Kidney epithelial cell (primary cell): ENCODE data around the gene MYO1A. TPM values are rescaled to one million over a fixed set of nuclear protein-coding genes. Genes with fewer than 3 reads are reported as not detected.

Experiments used
- DNase-seq: peaks from one replicate; pipeline ENCODE4 v3.0.0-alpha.2; 2010; ENCODE audit warnings: low read depth
- H3K27me3 ChIP-seq: 2 replicates; pipeline ENCODE4 v1.6.0; 2011; ENCODE audit warnings: low read length; ENCODE audit not compliant: control insufficient read depth, insufficient read depth
- H3K36me3 ChIP-seq: 2 replicates; pipeline ENCODE4 v1.5.1; 2011; ENCODE audit warnings: low read length; ENCODE audit not compliant: control insufficient read depth, insufficient read depth
- H3K4me3 ChIP-seq: 2 replicates; pipeline ENCODE4 v1.5.1; 2011; ENCODE audit warnings: low read depth, mild to moderate bottlenecking, control low read depth, low read length
- total RNA-seq: library from RNA; depleted of rRNA; stranded (reverse); fragments of >200 nt; gene quantifications from 2 replicates; pipeline ENCODE4 v1.2.3, GENCODE V29; 2015
- TF ChIP-seq, protein P1 (sequence below): IDR thresholded peaks from 2 replicates; pipeline ENCODE4 v1.5.1; 2011; ENCODE audit warnings: mild to moderate bottlenecking, moderate library complexity, low read length, control low read depth, inconsistent platforms; ENCODE audit not compliant: insufficient read depth, poor library complexity, severe bottlenecking

Gene MYO1A
- total RNA-seq, 1 donor from 2014 or later, result not detected

- Histone ChIP-seq H3K4me3 (no peak overlapping the region), H3K36me3 (no peaks in the 10 kb centered on the region), H3K27me3 (peaks cover 21% of the 10 kb centered on the region)
- TF ChIP-seq, protein P1, sequence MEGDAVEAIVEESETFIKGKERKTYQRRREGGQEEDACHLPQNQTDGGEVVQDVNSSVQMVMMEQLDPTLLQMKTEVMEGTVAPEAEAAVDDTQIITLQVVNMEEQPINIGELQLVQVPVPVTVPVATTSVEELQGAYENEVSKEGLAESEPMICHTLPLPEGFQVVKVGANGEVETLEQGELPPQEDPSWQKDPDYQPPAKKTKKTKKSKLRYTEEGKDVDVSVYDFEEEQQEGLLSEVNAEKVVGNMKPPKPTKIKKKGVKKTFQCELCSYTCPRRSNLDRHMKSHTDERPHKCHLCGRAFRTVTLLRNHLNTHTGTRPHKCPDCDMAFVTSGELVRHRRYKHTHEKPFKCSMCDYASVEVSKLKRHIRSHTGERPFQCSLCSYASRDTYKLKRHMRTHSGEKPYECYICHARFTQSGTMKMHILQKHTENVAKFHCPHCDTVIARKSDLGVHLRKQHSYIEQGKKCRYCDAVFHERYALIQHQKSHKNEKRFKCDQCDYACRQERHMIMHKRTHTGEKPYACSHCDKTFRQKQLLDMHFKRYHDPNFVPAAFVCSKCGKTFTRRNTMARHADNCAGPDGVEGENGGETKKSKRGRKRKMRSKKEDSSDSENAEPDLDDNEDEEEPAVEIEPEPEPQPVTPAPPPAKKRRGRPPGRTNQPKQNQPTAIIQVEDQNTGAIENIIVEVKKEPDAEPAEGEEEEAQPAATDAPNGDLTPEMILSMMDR, result no peak
- DNase-seq, result no peak
Observed at GRCh38 chr12:57010627-57011247, 39.2 kb downstream of the MYO1A start.

GRCh38 chr12:57009949-57010626, 39.8 kb downstream of the MYO1A start:
- H3K4me3 ChIP-seq, result no peak overlapping the region
- DNase-seq, result no peak
- peaks cover 16% of the 10 kb centered on the region for H3K27me3 ChIP-seq
- TF ChIP-seq, protein P1, result no peak
- no peaks in the 10 kb centered on the region for H3K36me3 ChIP-seq

GRCh38 chr12:57008178-57008577, 41.8 kb downstream of the MYO1A start:
- H3K36me3 ChIP-seq, result peaks cover 2% of the 10 kb centered on the region
- H3K27me3 ChIP-seq, result peaks cover 8% of the 10 kb centered on the region
- no peak overlapping the region for H3K4me3 ChIP-seq
- TF ChIP-seq, protein P1, result peak; percentile 49
- DNase-seq, result no peak

DNA sequence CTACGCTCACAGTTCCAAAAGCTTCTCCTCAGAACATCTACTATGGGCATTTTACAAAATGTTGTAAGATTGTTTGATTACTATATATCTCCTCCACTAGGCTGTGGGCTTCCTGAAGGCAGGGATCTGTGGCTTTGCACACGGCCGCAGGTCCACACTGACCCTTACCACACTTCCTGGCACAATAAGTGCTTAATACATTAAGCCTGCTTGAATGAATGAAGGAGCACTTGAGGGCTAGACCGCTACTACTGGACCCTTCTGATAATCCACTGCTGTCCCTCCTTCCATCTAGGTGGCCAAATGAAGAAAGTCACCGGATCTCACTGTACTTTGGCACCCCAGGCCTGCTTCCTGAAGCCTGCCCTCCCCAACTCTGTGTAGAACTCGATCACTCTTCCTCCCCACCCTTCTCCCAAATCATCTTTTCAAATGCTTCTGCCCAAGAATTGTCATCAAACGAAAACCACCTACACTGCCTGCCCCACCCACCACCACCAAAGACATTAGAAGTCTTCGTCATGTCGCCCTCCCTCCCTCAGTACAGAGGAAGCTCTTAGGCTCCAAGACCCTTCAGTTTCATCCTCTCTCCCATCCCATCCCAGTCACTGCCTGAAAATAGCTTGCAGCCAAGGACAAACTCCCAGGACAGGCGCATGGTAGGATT, 43.0 kb downstream of the MYO1A start:
- no peak for DNase-seq
- peak overlapping the region; percentile 13 for H3K4me3 ChIP-seq
- TF ChIP-seq, protein P1, result no peak
- H3K27me3 ChIP-seq, result peaks cover 3% of the 10 kb centered on the region
- H3K36me3 ChIP-seq, result peaks cover 3% of the 10 kb centered on the region

DNA sequence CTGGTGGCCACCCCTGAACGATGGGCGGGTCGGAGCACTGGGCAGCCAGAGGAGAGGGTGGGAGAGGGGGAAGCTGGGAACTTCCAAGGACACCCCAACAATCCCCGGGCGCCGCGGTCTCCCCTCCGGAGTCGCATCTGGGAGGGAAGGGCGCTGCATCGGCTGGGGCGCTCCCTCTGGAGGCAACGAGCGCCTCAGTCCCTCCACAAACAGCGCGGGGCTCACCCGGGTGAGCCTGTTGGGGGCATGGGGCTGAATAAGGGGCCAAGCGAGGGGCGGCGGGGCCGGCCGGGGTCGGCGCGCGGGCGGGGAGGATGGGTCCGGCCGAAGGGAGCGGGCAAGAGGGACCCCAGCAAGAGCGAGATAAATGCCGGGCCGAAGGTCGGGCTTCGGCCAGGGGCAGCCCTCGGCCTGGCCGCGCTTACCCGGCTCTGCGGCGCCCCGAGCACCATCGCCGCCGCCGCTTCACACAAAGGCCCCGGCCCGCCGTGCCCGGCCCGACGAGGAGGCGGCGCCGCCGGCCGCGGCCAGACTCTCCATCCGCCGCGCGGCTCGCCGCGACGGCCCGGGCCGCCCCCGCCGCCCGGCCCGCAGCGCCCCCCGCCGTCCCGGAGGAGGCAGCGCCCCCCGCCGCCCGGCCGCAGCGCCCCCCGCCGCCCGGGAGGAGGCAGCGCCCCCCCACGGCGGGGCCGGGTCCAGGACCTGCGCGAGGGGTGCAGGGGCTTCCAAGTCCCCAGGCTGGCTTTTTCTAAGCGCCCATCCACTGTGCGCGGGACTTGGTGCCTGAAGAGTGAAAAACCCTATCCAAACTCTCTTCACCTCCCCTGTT, 43.7 kb downstream of the MYO1A start, which contains the start of gene ZBTB39:
Gene ZBTB39 (minus strand): TSS at position 567 of the 829 bp plus-strand sequence. CDS start 1,629 bp downstream, outside the sequence.
- Histone ChIP-seq H3K4me3 (peak within 1 kb of the TSS; percentile 71), H3K36me3 (peaks cover 3% of the 10 kb centered on the region), H3K27me3 (no peaks in the 10 kb centered on the region)
- DNase-seq, result no peak
- TF ChIP-seq, protein P1, result peak; percentile 52
